Tibial artery (tissue), 4 donors: Measurements from ENCODE around the gene BMP8B.

Experiments
- DNase-seq, 2 donors: peaks; one replicate each; pipeline ENCODE4 v3.0.0-alpha.2; 2019
- H3K27ac ChIP-seq, 2 donors: fragments of 200-600 bp; sonication (generic) in 1 of 2; 1 replicate in 1 of 2; 2 replicates in 1 of 2; pipeline ENCODE4 v1.5.1; 2018 to 2019; ENCODE audit warnings: mild to moderate bottlenecking in 1 of 2
- H3K27me3 ChIP-seq, 2 donors: fragments of 200-600 bp; sonication (generic) in 1 of 2; one replicate each; pipeline versions ENCODE4 v1.5.1 to v1.6.0; 2016 to 2019
- H3K36me3 ChIP-seq, 3 donors: fragments of 200-600 bp; sonication (generic) in 2 of 3; one replicate each; pipeline ENCODE4 v1.5.1; 2016 to 2019; ENCODE audit warnings: mild to moderate bottlenecking in 2 of 3
- H3K4me1 ChIP-seq, 4 donors: fragments of 200-600 bp; sonication (generic) in 2 of 4; 1 replicate in 3 of 4; 2 replicates in 1 of 4; pipeline ENCODE4 v1.5.1; 2016 to 2019
- H3K4me3 ChIP-seq, 2 donors: fragments of 200-600 bp; sonication (generic) in 1 of 2; 1 replicate in 1 of 2; 2 replicates in 1 of 2; pipeline ENCODE4 v1.5.1; 2018 to 2019; ENCODE audit warnings: mild to moderate bottlenecking in 2 of 2
- H3K9me3 ChIP-seq, 3 donors: fragments of 200-600 bp; sonication (generic) in 1 of 3; one replicate each; pipeline ENCODE4 v1.5.1; 2016 to 2019
- CTCF ChIP-seq, 2 experiments: fragments of 200-600 bp in 1 of 2; fragments of 450-650 bp in 1 of 2; IDR thresholded peaks; one replicate each; pipeline ENCODE4 v1.5.1; 2017 to 2019; ENCODE audit warnings: antibody characterized with exemption in 2 of 2, mild to moderate bottlenecking in 1 of 2, moderate library complexity in 1 of 2
- intact Hi-C: fragments of 100-400 bp; cut with DNase I; formaldehyde crosslinking; loops from one replicate; pipeline ENCODE4 v1.15.0; 2023; ENCODE audit warnings: low total_unique reads

BMP8B gene

DNA sequence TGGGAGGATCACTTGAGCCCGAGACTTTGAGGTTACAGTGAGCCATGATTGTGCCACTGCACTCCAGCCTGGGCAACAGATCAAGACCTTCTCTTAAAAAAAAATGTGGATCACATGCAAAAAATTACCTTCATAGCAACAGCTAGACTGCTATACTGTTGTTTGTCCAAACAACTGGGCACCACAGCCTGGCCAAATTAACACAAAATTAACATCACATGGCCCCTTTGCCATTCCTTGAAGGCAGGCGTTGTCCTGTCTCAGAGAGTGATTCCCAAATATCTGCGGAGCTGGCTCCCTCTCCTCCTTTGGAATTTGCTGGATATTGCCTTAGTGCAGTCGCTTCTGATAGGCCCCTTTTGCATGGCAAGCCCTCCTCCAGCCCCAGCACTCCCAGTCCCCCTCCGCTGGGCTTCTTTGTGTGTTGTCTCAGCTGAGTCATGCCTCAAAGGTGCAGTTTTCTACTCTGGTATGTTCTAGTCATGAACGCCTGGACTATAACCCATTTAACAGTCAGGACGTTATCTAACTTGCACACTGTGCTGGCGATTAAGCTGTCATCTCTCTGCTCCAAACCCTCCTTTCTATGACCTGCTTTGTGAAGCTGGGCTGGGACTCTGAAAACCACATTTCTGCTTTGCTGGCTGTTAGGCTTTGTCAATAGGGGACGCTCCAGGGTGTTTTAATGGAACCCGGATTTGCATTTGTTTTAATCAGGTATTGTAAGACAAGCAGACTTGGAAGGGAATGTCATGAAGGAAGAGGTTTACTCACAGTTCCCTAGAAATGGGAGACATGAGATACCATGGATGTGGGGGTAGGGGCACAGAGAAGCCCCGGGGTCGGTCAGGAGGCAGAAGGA lies 77.3 kb downstream of the BMP8B start:
- Histone ChIP-seq H3K27me3 (peaks cover 0 to 25% of the 10 kb centered on the region in 2 donors), H3K9me3 (no peaks in the 10 kb centered on the region), H3K36me3 (no peaks in the 10 kb centered on the region), H3K4me3 (no peak overlapping the region), H3K27ac (no peak overlapping the region), H3K4me1 (no peaks in the 10 kb centered on the region)
- no peak for TF ChIP-seq CTCF (IDR thresholded peaks at IDR 0.05)
- no peak for DNase-seq
- intact Hi-C loops = loop anchor here (10.0 kb wide), 1 partner anchor 47 kb away; no protein-coding TSS in a partner anchor

- no peak overlapping the region for H3K27ac ChIP-seq
- no peaks in the 10 kb centered on the region for H3K4me1 ChIP-seq
- H3K4me3 ChIP-seq = no peak overlapping the region
- DNase-seq = no peak
- no peaks in the 10 kb centered on the region for H3K36me3 ChIP-seq
- H3K9me3 ChIP-seq = no peaks in the 10 kb centered on the region
- intact Hi-C loops = no loop called here
- peaks cover 0 to 17% of the 10 kb centered on the region in 2 donors for H3K27me3 ChIP-seq
- no peak for TF ChIP-seq CTCF (IDR thresholded peaks at IDR 0.05)
Observed at GRCh38 chr1:39707506-39707905, 81.2 kb downstream of the BMP8B start.
